Esophagus squamous epithelium (tissue), 4 donors: ENCODE results near the gene PXDC1.

Experiments
- POLR2A ChIP-seq, 4 donors: fragments of 450-650 bp; IDR thresholded peaks; one replicate each; pipeline ENCODE4 v1.6.1; 2017; ENCODE audit warnings: antibody characterized with exemption in 4 of 4, mild to moderate bottlenecking in 4 of 4, moderate library complexity in 3 of 4
- TF ChIP-seq, protein P1 (sequence below), 6 experiments: fragments of 450-650 bp in 4 of 6; fragments of 200-600 bp in 2 of 6; sonication (generic) in 2 of 6; IDR thresholded peaks; one replicate each; pipeline ENCODE4 v1.5.1; 2016 to 2019; ENCODE audit warnings: antibody characterized with exemption in 6 of 6, mild to moderate bottlenecking in 4 of 6, moderate library complexity in 4 of 6

DNA sequence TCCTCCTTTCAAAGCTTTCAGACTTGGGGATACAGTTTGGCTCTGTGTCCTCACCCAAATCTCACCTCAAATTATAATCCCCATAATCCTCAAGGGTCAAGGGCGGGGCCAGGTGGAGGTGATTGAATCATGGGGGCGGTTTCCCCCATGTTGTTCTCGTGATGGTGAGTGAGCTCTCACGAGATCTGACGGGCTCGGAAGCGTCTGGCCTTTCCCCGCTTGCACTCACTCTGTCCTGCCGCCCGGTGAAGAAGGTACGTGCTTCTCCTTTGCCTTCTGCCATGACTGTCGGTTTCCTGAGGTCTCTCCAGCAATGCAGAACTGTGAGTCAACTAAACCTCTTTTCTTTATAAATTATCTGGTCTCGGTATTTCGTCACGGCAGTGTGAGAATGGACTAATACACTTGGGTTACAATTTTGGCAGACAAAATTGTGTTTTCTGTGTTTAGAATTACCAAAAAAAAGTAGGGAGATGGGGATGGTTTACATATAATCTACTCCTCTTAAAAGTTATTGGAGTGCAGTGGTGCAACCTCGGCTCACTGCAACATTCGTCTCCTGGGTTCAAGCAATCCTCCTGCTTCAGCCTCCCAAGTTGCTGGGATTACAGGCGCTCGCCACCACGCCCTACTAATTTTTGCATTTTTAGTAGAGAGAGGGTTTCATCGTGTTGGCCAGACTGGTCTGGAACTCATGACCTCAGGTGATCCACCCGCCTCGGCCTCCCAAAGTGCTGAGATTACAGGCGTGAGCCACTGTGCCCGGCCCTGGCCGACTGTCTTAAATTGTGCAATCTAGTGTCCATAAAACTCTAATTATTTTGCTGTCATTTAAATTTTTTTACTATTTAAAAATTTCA lies 33.6 kb upstream of the PXDC1 start:
- TF ChIP-seq POLR2A (IDR thresholded peaks at IDR 0.05), result no peak
- TF ChIP-seq, protein P1, sequence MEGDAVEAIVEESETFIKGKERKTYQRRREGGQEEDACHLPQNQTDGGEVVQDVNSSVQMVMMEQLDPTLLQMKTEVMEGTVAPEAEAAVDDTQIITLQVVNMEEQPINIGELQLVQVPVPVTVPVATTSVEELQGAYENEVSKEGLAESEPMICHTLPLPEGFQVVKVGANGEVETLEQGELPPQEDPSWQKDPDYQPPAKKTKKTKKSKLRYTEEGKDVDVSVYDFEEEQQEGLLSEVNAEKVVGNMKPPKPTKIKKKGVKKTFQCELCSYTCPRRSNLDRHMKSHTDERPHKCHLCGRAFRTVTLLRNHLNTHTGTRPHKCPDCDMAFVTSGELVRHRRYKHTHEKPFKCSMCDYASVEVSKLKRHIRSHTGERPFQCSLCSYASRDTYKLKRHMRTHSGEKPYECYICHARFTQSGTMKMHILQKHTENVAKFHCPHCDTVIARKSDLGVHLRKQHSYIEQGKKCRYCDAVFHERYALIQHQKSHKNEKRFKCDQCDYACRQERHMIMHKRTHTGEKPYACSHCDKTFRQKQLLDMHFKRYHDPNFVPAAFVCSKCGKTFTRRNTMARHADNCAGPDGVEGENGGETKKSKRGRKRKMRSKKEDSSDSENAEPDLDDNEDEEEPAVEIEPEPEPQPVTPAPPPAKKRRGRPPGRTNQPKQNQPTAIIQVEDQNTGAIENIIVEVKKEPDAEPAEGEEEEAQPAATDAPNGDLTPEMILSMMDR (IDR thresholded peaks at IDR 0.05), result no peak
